Measurements from ENCODE around the gene NLK.

GRCh38 chr17:27997044-27997401, 45.5 kb upstream of the NLK start:
- TF ChIP-seq CTCF (IDR thresholded peaks at IDR 0.05) (no peak), POLR2A (IDR thresholded peaks at IDR 0.05) (no peak)

All from body of pancreas (tissue), 4 donors.